HCT116 (cell line): Measurements from ENCODE around the gene CIB4. TPM values are rescaled to one million over a fixed set of nuclear protein-coding genes. Genes with fewer than 3 reads are reported as not detected.

Experiments used
- ATAC-seq: fragments of 200-7000 bp; cut with Tn5 transposase; 2 replicates; pipeline ENCODE4 v1.9.1; 2020; ENCODE audit warnings: mild to moderate bottlenecking, moderate library complexity
- BruUV-seq: library from RNA; stranded (reverse); fragments of 400-500 nt; replicated peaks from 2 replicates; lab custom pipeline; 2021; lab: Mats Ljungman, UMichigan
- CTCF ChIA-PET: fragments of 300-600 bp; sonication (Branson Sonifier 250); formaldehyde crosslinking; loops from one replicate; lab custom pipeline; 2021; ENCODE audit warnings: antibody characterized with exemption; lab: Charles Lee
- POLR2A ChIA-PET: fragments of 300-600, 350-600 bp; sonication (Branson Sonifier 250); formaldehyde crosslinking; loops from one replicate; lab custom pipeline; 2021; ENCODE audit warnings: antibody characterized with exemption; lab: Charles Lee
- RAD21 ChIA-PET, 2 experiments: fragments of 300-600 bp; sonication (Branson Sonifier 250); formaldehyde crosslinking; loops; one replicate each; lab custom pipeline; 2023; ENCODE audit warnings: low total read pairs in 2 of 2; ENCODE audit not compliant: uncharacterized antibody in 2 of 2, unreplicated experiment in 2 of 2, low non-redundant PET in 1 of 2; lab: Charles Lee
- DNase-seq: peaks from one replicate; pipeline ENCODE4 v3.0.0-alpha.2; 2010; ENCODE audit warnings: low read depth, low spot score
- H2AFZ ChIP-seq: fragments of 200-600 bp; shearing (Covaris generic), sonication (generic); 2 replicates; pipeline ENCODE4 v1.6.1; 2017; ENCODE audit warnings: low read depth, mixed run types, mixed read lengths, antibody characterized with exemption, low read length; ENCODE audit not compliant: poor library complexity, severe bottlenecking
- H3K27ac ChIP-seq: 2 replicates; pipeline ENCODE4 v1.5.1; 2012; ENCODE audit warnings: low read depth, low read length
- H3K27me3 ChIP-seq: fragments of 200-600 bp; sonication (generic); 2 replicates; pipeline ENCODE4 v1.6.1; 2016; ENCODE audit warnings: mixed run types, low read length, mixed read lengths; ENCODE audit not compliant: insufficient read depth
- H3K36me3 ChIP-seq, 2 experiments: fragments of 200-500 bp in 1 of 2; fragments of 200-600 bp in 1 of 2; sonication (Bioruptor generic) in 1 of 2; sonication (generic) in 1 of 2; 2 replicates each; pipeline versions ENCODE4 v1.5.1 to v1.6.1; 2014 to 2016; ENCODE audit warnings: low read length in 2 of 2, inconsistent platforms in 1 of 2, mixed read lengths in 1 of 2, mixed run types in 1 of 2; ENCODE audit not compliant: insufficient read depth in 2 of 2, control insufficient read depth in 1 of 2
- H3K4me1 ChIP-seq, 2 experiments: fragments of 200-600 bp in 1 of 2; sonication (generic) in 1 of 2; 2 replicates each; pipeline versions ENCODE4 v1.5.1 to v1.6.1; 2012 to 2017; ENCODE audit warnings: low read length in 2 of 2, inconsistent platforms in 1 of 2, mild to moderate bottlenecking in 1 of 2, mixed read lengths in 1 of 2, mixed run types in 1 of 2, moderate library complexity in 1 of 2; ENCODE audit not compliant: insufficient read depth in 2 of 2, control insufficient read depth in 1 of 2
- H3K4me2 ChIP-seq: fragments of 200-600 bp; sonication (generic); 2 replicates; pipeline ENCODE4 v1.6.1; 2017; ENCODE audit warnings: mixed run types, low read length, mixed read lengths
- H3K4me3 ChIP-seq, 2 experiments: fragments of 200-600 bp in 1 of 2; sonication (generic) in 1 of 2; replicated peaks in 1 of 2; 2 replicates each; pipeline ENCODE4 v1.5.1; 2011 to 2016; ENCODE audit warnings: low read length in 2 of 2, control low read depth in 1 of 2, low read depth in 1 of 2, mild to moderate bottlenecking in 1 of 2, mixed read lengths in 1 of 2, mixed run types in 1 of 2
- H3K79me2 ChIP-seq: fragments of 200-600 bp; sonication (generic); 2 replicates; pipeline ENCODE4 v1.6.1; 2017; ENCODE audit warnings: mild to moderate bottlenecking, mixed run types, low read length, moderate library complexity, mixed read lengths; ENCODE audit not compliant: insufficient read depth
- H3K9ac ChIP-seq: fragments of 200-600 bp; sonication (generic); 2 replicates; pipeline ENCODE4 v1.6.1; 2016; ENCODE audit warnings: low read length, mixed read lengths
- H3K9me2 ChIP-seq: fragments of 200-600 bp; sonication (generic), shearing (Covaris generic); 2 replicates; pipeline ENCODE4 v1.6.1; 2017; ENCODE audit warnings: mixed run types, mild to moderate bottlenecking, moderate library complexity; ENCODE audit not compliant: insufficient read depth
- H3K9me3 ChIP-seq, 2 experiments: fragments of 200-500 bp in 1 of 2; fragments of 200-600 bp in 1 of 2; sonication (Bioruptor generic) in 1 of 2; sonication (generic) in 1 of 2; 2 replicates each; pipeline ENCODE4 v1.6.1; 2014 to 2017; ENCODE audit warnings: low read length in 2 of 2, mixed read lengths in 2 of 2, inconsistent platforms in 1 of 2, low read depth in 1 of 2, mild to moderate bottlenecking in 1 of 2, mixed run types in 1 of 2, moderate library complexity in 1 of 2; ENCODE audit not compliant: control insufficient read depth in 1 of 2, insufficient read depth in 1 of 2
- H4K20me1 ChIP-seq: fragments of 200-600 bp; sonication (generic), shearing (Covaris generic); 2 replicates; pipeline ENCODE4 v1.6.1; 2017; ENCODE audit warnings: mixed run types, mild to moderate bottlenecking, moderate library complexity; ENCODE audit not compliant: insufficient read depth
- CBX3 ChIP-seq: IDR thresholded peaks from 2 replicates; pipeline ENCODE4 v1.6.1; 2012; ENCODE audit warnings: low read depth
- CEBPB ChIP-seq: IDR thresholded peaks from 2 replicates; pipeline ENCODE4 v1.6.1; 2012; ENCODE audit warnings: low read depth
- EGR1 ChIP-seq: IDR thresholded peaks from 2 replicates; pipeline ENCODE4 v1.6.1; 2012; ENCODE audit warnings: low read depth
- ELF1 ChIP-seq: IDR thresholded peaks from 2 replicates; pipeline ENCODE4 v1.6.1; 2012; ENCODE audit warnings: low read depth, borderline replicate concordance
- EZH2 ChIP-seq: fragments of 200-600 bp; sonication (generic); IDR thresholded peaks from 2 replicates; pipeline ENCODE4 v1.6.1; 2017; ENCODE audit warnings: antibody characterized with exemption, mixed run types
- EZH2phosphoT487 ChIP-seq: fragments of 200-600 bp; IDR thresholded peaks from 2 replicates; pipeline ENCODE4 v1.6.1; 2018; ENCODE audit warnings: antibody characterized with exemption, borderline replicate concordance
- FOSL1 ChIP-seq: IDR thresholded peaks from 2 replicates; pipeline ENCODE4 v1.6.1; 2012; ENCODE audit warnings: low read depth
- JUND ChIP-seq: IDR thresholded peaks from 2 replicates; pipeline ENCODE4 v1.6.1; 2012
- POLR2A ChIP-seq: IDR thresholded peaks from 2 replicates; pipeline ENCODE4 v1.7.0; 2011; ENCODE audit warnings: borderline replicate concordance; ENCODE audit not compliant: insufficient read depth, insufficient read length; ENCODE audit errors: extremely low read depth
- RAD21 ChIP-seq: IDR thresholded peaks from 2 replicates; pipeline ENCODE4 v1.6.1; 2012; ENCODE audit warnings: low read depth, mild to moderate bottlenecking
- REST ChIP-seq: IDR thresholded peaks from 2 replicates; pipeline ENCODE4 v1.6.1; 2012; ENCODE audit warnings: low read depth
- SIN3A ChIP-seq: IDR thresholded peaks from 2 replicates; pipeline ENCODE4 v1.6.1; 2012; ENCODE audit warnings: low read depth
- SP1 ChIP-seq: IDR thresholded peaks from 2 replicates; pipeline ENCODE4 v1.6.1; 2012; ENCODE audit warnings: low read depth
- TCF7L2 ChIP-seq: IDR thresholded peaks from 2 replicates; pipeline ENCODE4 v1.7.0; 2011; ENCODE audit warnings: borderline replicate concordance, inconsistent platforms; ENCODE audit not compliant: insufficient read depth, insufficient read length; ENCODE audit errors: extremely low read depth
- YY1 ChIP-seq: IDR thresholded peaks from 2 replicates; pipeline ENCODE4 v1.6.1; 2011; ENCODE audit warnings: low read length, low read depth, moderate library complexity, mild to moderate bottlenecking; ENCODE audit not compliant: insufficient replicate concordance; ENCODE audit errors: extremely low read depth
- ZBTB33 ChIP-seq: IDR thresholded peaks from 2 replicates; pipeline ENCODE4 v1.6.1; 2011; ENCODE audit warnings: mild to moderate bottlenecking, low read length, moderate library complexity; ENCODE audit not compliant: insufficient replicate concordance; ENCODE audit errors: extremely low read depth
- ZFX ChIP-seq: fragments of 450-650 bp; IDR thresholded peaks from 2 replicates; pipeline ENCODE4 v1.6.1; 2017
- ZNF274 ChIP-seq: fragments of 200-500 bp; sonication (Bioruptor generic); IDR thresholded peaks from 2 replicates; pipeline ENCODE4 v1.6.1; 2014; ENCODE audit warnings: mild to moderate bottlenecking, low read depth, low read length, inconsistent platforms
- intact Hi-C: fragments of 100-400 bp; cut with micrococcal nuclease; formaldehyde crosslinking; loops from 2 replicates; pipeline ENCODE4 v1.10.0; 2022
- total RNA-seq: library from RNA; stranded (reverse); gene quantifications from one replicate; pipeline ENCODE4 v1.2.1, GENCODE V29; 2021; ENCODE audit not compliant: unreplicated experiment
- TF ChIP-seq, protein P1 (sequence below): IDR thresholded peaks from 2 replicates; pipeline ENCODE4 v1.6.1; 2012
- TF ChIP-seq, protein P2 (sequence below): IDR thresholded peaks from 2 replicates; pipeline ENCODE4 v1.6.1; 2012

The CIB4 gene
- total RNA-seq, 1 experiment from 2014 or later, result not detected

- no peak overlapping the region for H2AFZ ChIP-seq
- no peak overlapping the region for H3K4me2 ChIP-seq
- intact Hi-C loops, result loop anchor here (10.0 kb wide), 2 partner anchors 335 to 615 kb away; no protein-coding TSS in a partner anchor
- TF ChIP-seq SP1 (no peak), ZNF274 (no peak), EGR1 (no peak), EZH2phosphoT487 (no peak), TCF7L2 (no peak), CEBPB (no peak), YY1 (no peak), ELF1 (no peak), REST (no peak), POLR2A (no peak), SIN3A (no peak), CBX3 (no peak), EZH2 (no peak), RAD21 (no peak), ZFX (no peak), JUND (no peak), ZBTB33 (no peak), FOSL1 (no peak)
- TF ChIP-seq, protein P1, sequence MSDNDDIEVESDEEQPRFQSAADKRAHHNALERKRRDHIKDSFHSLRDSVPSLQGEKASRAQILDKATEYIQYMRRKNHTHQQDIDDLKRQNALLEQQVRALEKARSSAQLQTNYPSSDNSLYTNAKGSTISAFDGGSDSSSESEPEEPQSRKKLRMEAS, result no peak
- TF ChIP-seq, protein P2, sequence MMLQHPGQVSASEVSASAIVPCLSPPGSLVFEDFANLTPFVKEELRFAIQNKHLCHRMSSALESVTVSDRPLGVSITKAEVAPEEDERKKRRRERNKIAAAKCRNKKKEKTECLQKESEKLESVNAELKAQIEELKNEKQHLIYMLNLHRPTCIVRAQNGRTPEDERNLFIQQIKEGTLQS, result no peak
- ChIA-PET RAD21 (no interaction called here), POLR2A (no interaction called here), CTCF (no interaction called here)
- H3K27me3 ChIP-seq, result no peaks in the 10 kb centered on the region
- no peaks in the 10 kb centered on the region for H3K79me2 ChIP-seq
- no peaks in the 10 kb centered on the region for H3K4me1 ChIP-seq
- DNase-seq, result no peak
- no peaks in the 10 kb centered on the region for H3K9me2 ChIP-seq
- H3K27ac ChIP-seq, result no peak overlapping the region
- no peak overlapping the region for H3K9ac ChIP-seq
- H3K4me3 ChIP-seq, result no peak overlapping the region
- no TSS peak for BruUV-seq
- no peaks in the 10 kb centered on the region for H3K9me3 ChIP-seq
- H3K36me3 ChIP-seq, result no peaks in the 10 kb centered on the region
- no peak for ATAC-seq
- no peaks in the 10 kb centered on the region for H4K20me1 ChIP-seq
Measured at GRCh38 chr2:26569216-26570082, 71.7 kb downstream of the CIB4 start.
